Measurements from ENCODE around the gene CCBE1.
A peak's percentile ranks its signal among the peaks of the same experiment; 100 is the strongest.

- TF ChIP-seq POLR2AphosphoS5 (IDR thresholded peaks at IDR 0.05) (peak in 2 of 4 donors; percentile 9 to 11), CTCF (IDR thresholded peaks at IDR 0.05) (no peak)
Observed at GRCh38 chr18:59514203-59514602, 183.0 kb downstream of the CCBE1 start.
